Endothelial cell of umbilical vein (primary cell): Measurements from ENCODE around the gene FOXE1. TPM values are rescaled to one million over a fixed set of nuclear protein-coding genes. Genes with fewer than 3 reads are reported as not detected.
A peak's percentile ranks its signal among the peaks of the same experiment; 100 is the strongest.

Experiments
- BruUV-seq: library from RNA; stranded (reverse); fragments of 400-500 nt; replicated peaks from 2 replicates; lab custom pipeline; 2021; lab: Mats Ljungman, UMichigan
- CTCF ChIA-PET: fragments of 300-600, 350-600 bp; sonication (Branson Sonifier 250); formaldehyde crosslinking; loops from one replicate; lab custom pipeline; 2021; ENCODE audit warnings: antibody characterized with exemption, inconsistent platforms; lab: Charles Lee
- POLR2A ChIA-PET: fragments of 300-600, 350-600 bp; sonication (Branson Sonifier 250); formaldehyde crosslinking; loops from one replicate; lab custom pipeline; 2021; ENCODE audit warnings: antibody characterized with exemption, inconsistent platforms; lab: Charles Lee
- DNase-seq: peaks from one replicate; pipeline ENCODE4 v3.0.0-alpha.2; 2011; ENCODE audit warnings: low read depth, low spot score
- FAIRE-seq: peaks from 2 replicates; lab custom pipeline; 2011; peaks lifted over from hg19 to GRCh38; lab: Jason Lieb, UNC
- H2AFZ ChIP-seq: 2 replicates; pipeline ENCODE4 v1.6.0; 2012; ENCODE audit warnings: low read depth, low read length, control low read depth, inconsistent platforms
- H3K27ac ChIP-seq: 2 replicates; pipeline ENCODE4 v1.5.1; 2011; ENCODE audit warnings: low read depth, mild to moderate bottlenecking, control low read depth, low read length, moderate library complexity; ENCODE audit not compliant: insufficient read depth
- H3K27me3 ChIP-seq, 2 experiments: 2 replicates each; pipeline versions ENCODE4 v1.6.0 to v1.6.1; 2011; ENCODE audit warnings: low read length in 2 of 2, mixed read lengths in 1 of 2; ENCODE audit not compliant: control insufficient read depth in 2 of 2, insufficient read depth in 2 of 2
- H3K36me3 ChIP-seq, 2 experiments: 2 replicates in 1 of 2; 3 replicates in 1 of 2; pipeline ENCODE4 v1.5.1; 2011; ENCODE audit warnings: low read length in 2 of 2, mild to moderate bottlenecking in 1 of 2, moderate library complexity in 1 of 2; ENCODE audit not compliant: control insufficient read depth in 2 of 2, insufficient read depth in 2 of 2; ENCODE audit errors: extremely low read depth in 1 of 2
- H3K4me1 ChIP-seq: 3 replicates; pipeline ENCODE4 v1.5.1; 2011; ENCODE audit warnings: mild to moderate bottlenecking, low read length; ENCODE audit not compliant: control insufficient read depth, insufficient read depth; ENCODE audit errors: extremely low read depth
- H3K4me2 ChIP-seq: 2 replicates; pipeline ENCODE4 v1.6.1; 2011; ENCODE audit warnings: low read length, control low read depth, mixed read lengths; ENCODE audit not compliant: insufficient read depth
- H3K4me3 ChIP-seq, 3 experiments: fragments of 200-600 bp in 1 of 3; sonication (generic), shearing (Covaris generic) in 1 of 3; replicated peaks in 1 of 3; 2 replicates each; pipeline ENCODE4 v1.5.1; 2011 to 2016; ENCODE audit warnings: control low read depth in 3 of 3, low read length in 3 of 3, mild to moderate bottlenecking in 2 of 3, inconsistent platforms in 1 of 3, low read depth in 1 of 3, moderate library complexity in 1 of 3; ENCODE audit not compliant: insufficient read depth in 1 of 3
- H3K79me2 ChIP-seq: 2 replicates; pipeline ENCODE4 v1.6.0; 2012; ENCODE audit warnings: low read length, inconsistent platforms; ENCODE audit not compliant: control insufficient read depth, insufficient read depth
- H3K9ac ChIP-seq: replicated peaks from 2 replicates; pipeline ENCODE3; 2011; ENCODE audit warnings: low read length, control low read depth; ENCODE audit not compliant: insufficient read depth; ENCODE audit errors: extremely low read depth
- H3K9me1 ChIP-seq: replicated peaks from 3 replicates; pipeline ENCODE4 v1.6.0; 2011; ENCODE audit warnings: mild to moderate bottlenecking, low read length; ENCODE audit not compliant: control insufficient read depth, insufficient read depth; ENCODE audit errors: extremely low read depth
- H3K9me3 ChIP-seq: replicated peaks from 2 replicates; pipeline ENCODE4 v1.5.1; 2012; ENCODE audit warnings: low read length, inconsistent platforms; ENCODE audit not compliant: control insufficient read depth, insufficient read depth
- H4K20me1 ChIP-seq: replicated peaks from 2 replicates; pipeline ENCODE3; 2011; ENCODE audit warnings: mild to moderate bottlenecking, low read length; ENCODE audit not compliant: control insufficient read depth, insufficient read depth; ENCODE audit errors: extremely low read depth
- EZH2 ChIP-seq: IDR thresholded peaks from 2 replicates; pipeline ENCODE4 v1.6.1; 2012; ENCODE audit warnings: borderline replicate concordance, low read depth, mild to moderate bottlenecking, moderate library complexity, low read length, inconsistent platforms; ENCODE audit not compliant: severe bottlenecking
- FOS ChIP-seq: IDR thresholded peaks from 2 replicates; pipeline ENCODE4 v1.6.1; 2011; ENCODE audit warnings: mild to moderate bottlenecking, low read length, moderate library complexity, borderline replicate concordance; ENCODE audit not compliant: insufficient read depth
- GATA2 ChIP-seq: IDR thresholded peaks from 2 replicates; pipeline ENCODE4 v1.7.0; 2011; ENCODE audit warnings: low read depth, mild to moderate bottlenecking, moderate library complexity, mixed read lengths, low read length; ENCODE audit not compliant: insufficient read length, insufficient read depth
- JUN ChIP-seq: IDR thresholded peaks from 2 replicates; pipeline ENCODE4 v1.6.1; 2011; ENCODE audit warnings: borderline replicate concordance, low read depth; ENCODE audit not compliant: insufficient read length, insufficient read depth
- MYC ChIP-seq: IDR thresholded peaks from one replicate; pipeline ENCODE4 v1.6.1; 2011; ENCODE audit warnings: mild to moderate bottlenecking, low read depth, low read length
- POLR2A ChIP-seq: IDR thresholded peaks from 2 replicates; pipeline ENCODE4 v1.6.1; 2012; ENCODE audit warnings: low read depth, mild to moderate bottlenecking, control low read depth, low read length
- POLR2AphosphoS5 ChIP-seq: IDR thresholded peaks from 2 replicates; pipeline ENCODE4 v1.6.1; 2012; ENCODE audit warnings: low read depth, mild to moderate bottlenecking, control low read depth, low read length, moderate library complexity; ENCODE audit not compliant: insufficient read depth
- dilution Hi-C: fragments of 300-500 bp; cut with MboI; formaldehyde crosslinking; loops from one replicate; pipeline ENCODE4 v1.15.0; 2019; ENCODE audit warnings: low sequenced_read_pairs; ENCODE audit not compliant: extremely low pct_ligation_motif_present
- intact Hi-C: fragments of 100-400 bp; cut with micrococcal nuclease; formaldehyde crosslinking; loops from one replicate; pipeline ENCODE4 v1.10.0; 2022
- polyA plus RNA-seq, 4 experiments: library from polyadenylated mRNA; depleted of rRNA in 3 of 4; stranded (reverse) in 3 of 4; unstranded in 1 of 4; fragments of >200 nt; gene quantifications; 2 replicates each; pipeline versions ENCODE4 v1.2.1 to v1.2.3, GENCODE V29; 2011 to 2012; ENCODE audit warnings: missing spikeins in 1 of 4
- total RNA-seq: library from RNA; stranded (reverse); gene quantifications from 2 replicates; pipeline ENCODE4 v1.2.3, GENCODE V29; 2021
- TF ChIP-seq, protein P1 (sequence below): IDR thresholded peaks from 2 replicates; pipeline ENCODE4 v1.6.1; 2011; ENCODE audit not compliant: insufficient read depth, insufficient read length
- TF ChIP-seq, protein P2 (sequence below), 2 donors: IDR thresholded peaks; 1 replicate in 1 of 2; 2 replicates in 1 of 2; pipeline ENCODE4 v1.5.1; 2011; ENCODE audit warnings: low read length in 2 of 2, mild to moderate bottlenecking in 2 of 2, moderate library complexity in 2 of 2, control low read depth in 1 of 2, inconsistent platforms in 1 of 2, low read depth in 1 of 2; ENCODE audit not compliant: insufficient read depth in 1 of 2; ENCODE audit errors: extremely low read depth in 1 of 2

The FOXE1 gene
- total and polyA plus RNA-seq, 2 donors (not counting 3 experiments of a cell fraction or from before 2014, with no cell fraction given) = not detected

DNA sequence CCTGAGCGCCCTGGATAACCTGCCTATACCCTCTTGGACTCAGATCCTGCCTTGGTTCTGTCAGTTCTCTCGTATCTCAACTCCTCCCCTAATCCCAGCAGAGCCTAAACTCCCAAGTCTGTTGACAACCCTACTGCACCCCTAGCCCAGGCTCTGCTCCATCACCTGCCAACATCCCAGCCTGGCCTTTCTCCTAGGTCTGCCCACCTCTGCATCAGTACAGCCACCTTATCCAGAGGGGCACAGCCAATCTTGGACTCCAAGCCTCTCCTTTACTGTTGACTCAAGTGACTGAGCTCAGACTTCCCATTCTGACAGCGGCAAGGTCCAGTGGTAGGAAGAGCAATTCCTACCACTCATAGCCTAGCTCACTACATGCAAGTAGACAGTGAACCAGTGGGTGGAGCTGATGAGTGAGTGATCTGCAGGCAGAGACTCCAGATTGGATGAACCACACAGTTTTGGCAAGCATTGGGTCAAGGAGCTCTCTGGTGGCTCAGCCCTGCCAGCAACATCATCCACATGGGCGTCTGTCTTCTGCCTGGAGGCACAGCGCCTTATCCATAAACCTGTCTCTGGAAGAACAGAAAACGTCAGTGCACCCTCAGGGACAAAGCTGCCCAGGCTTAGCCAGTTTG, 42.8 kb downstream of the FOXE1 start:
- Histone ChIP-seq H3K9ac (no peak overlapping the region), H3K27me3 (no peaks in the 10 kb centered on the region), H3K9me3 (no peaks in the 10 kb centered on the region), H3K9me1 (no peaks in the 10 kb centered on the region), H3K4me3 (no peak overlapping the region), H3K27ac (no peak overlapping the region), H2AFZ (no peak overlapping the region), H3K79me2 (no peaks in the 10 kb centered on the region), H3K4me1 (no peaks in the 10 kb centered on the region), H4K20me1 (no peaks in the 10 kb centered on the region), H3K36me3 (no peaks in the 10 kb centered on the region), H3K4me2 (no peak overlapping the region)
- ChIA-PET CTCF (interaction anchor here (0.7 to 1.3 kb wide), 3 partner anchors 143 to 368 kb away, joined by 3 to 6 read pairs (median 3); no protein-coding TSS in a partner anchor), POLR2A (no interaction called here)
- intact Hi-C loops (no loop called here), dilution Hi-C loops (no loop called here)
- no peak for DNase-seq
- peak; percentile 26 for FAIRE-seq
- TF ChIP-seq POLR2A (no peak), EZH2 (no peak), JUN (no peak), GATA2 (no peak), MYC (no peak), FOS (no peak), POLR2AphosphoS5 (no peak)
- TF ChIP-seq, protein P1, sequence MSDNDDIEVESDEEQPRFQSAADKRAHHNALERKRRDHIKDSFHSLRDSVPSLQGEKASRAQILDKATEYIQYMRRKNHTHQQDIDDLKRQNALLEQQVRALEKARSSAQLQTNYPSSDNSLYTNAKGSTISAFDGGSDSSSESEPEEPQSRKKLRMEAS = no peak
- TF ChIP-seq, protein P2, sequence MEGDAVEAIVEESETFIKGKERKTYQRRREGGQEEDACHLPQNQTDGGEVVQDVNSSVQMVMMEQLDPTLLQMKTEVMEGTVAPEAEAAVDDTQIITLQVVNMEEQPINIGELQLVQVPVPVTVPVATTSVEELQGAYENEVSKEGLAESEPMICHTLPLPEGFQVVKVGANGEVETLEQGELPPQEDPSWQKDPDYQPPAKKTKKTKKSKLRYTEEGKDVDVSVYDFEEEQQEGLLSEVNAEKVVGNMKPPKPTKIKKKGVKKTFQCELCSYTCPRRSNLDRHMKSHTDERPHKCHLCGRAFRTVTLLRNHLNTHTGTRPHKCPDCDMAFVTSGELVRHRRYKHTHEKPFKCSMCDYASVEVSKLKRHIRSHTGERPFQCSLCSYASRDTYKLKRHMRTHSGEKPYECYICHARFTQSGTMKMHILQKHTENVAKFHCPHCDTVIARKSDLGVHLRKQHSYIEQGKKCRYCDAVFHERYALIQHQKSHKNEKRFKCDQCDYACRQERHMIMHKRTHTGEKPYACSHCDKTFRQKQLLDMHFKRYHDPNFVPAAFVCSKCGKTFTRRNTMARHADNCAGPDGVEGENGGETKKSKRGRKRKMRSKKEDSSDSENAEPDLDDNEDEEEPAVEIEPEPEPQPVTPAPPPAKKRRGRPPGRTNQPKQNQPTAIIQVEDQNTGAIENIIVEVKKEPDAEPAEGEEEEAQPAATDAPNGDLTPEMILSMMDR (IDR thresholded peaks at IDR 0.05; ENCODE audit: extremely low read depth in 1 of 2, insufficient read depth in 1 of 2, low read depth in 1 of 2, low read length in 2 of 2) = no peak
- no TSS peak for BruUV-seq
